ENCODE data around the gene LTBP3. TPM values are rescaled to one million over a fixed set of nuclear protein-coding genes. Genes with fewer than 3 reads are reported as not detected.

The LTBP3 gene
- total and polyA plus RNA-seq, 2 donors from 2014 or later, result 61.6 to 165 TPM

DNA sequence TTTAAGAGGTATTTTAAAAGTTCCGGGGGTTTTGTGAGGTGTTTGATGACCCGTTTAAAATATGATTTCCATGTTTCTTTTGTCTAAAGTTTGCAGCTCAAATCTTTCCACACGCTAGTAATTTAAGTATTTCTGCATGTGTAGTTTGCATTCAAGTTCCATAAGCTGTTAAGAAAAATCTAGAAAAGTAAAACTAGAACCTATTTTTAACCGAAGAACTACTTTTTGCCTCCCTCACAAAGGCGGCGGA, 59.5 kb downstream of the LTBP3 start:
- peaks cover 14 to 37% (median 18%) of the 10 kb centered on the region in 3 donors for H3K36me3 ChIP-seq (ENCODE audit: control insufficient read depth in 2 of 3, insufficient read depth in 3 of 3, low read length in 3 of 3)
- no peaks in the 10 kb centered on the region for H3K27me3 ChIP-seq (ENCODE audit: control insufficient read depth, insufficient read depth, low read length)
- no peak for TF ChIP-seq CTCF (IDR thresholded peaks at IDR 0.05; ENCODE audit: borderline replicate concordance, extremely low read depth, insufficient read depth)
- FAIRE-seq, result no peak
- peak overlapping the region; percentile 99 for H3K27ac ChIP-seq (ENCODE audit: low read depth in 2 of 2, low read length in 2 of 2)
- H3K4me3 ChIP-seq (ENCODE audit: low read length in 3 of 3), result peak overlapping the region; percentile 81 to 93 (median 91)
- no peak for DNase-seq
- peak overlapping the region; percentile 84 to 100 (median 100) for H3K9ac ChIP-seq (ENCODE audit: low read length in 3 of 3)
- H3K9me3 ChIP-seq (ENCODE audit: control insufficient read depth in 2 of 3, insufficient read depth in 1 of 3, low read length in 3 of 3), result no peaks in the 10 kb centered on the region
- H3K4me1 ChIP-seq (ENCODE audit: control insufficient read depth in 2 of 3, insufficient read depth in 2 of 3, low read depth in 1 of 3, low read length in 3 of 3), result peaks cover 0 to 22% (median 18%) of the 10 kb centered on the region in 3 donors
- intact Hi-C loops (cut with DNase I), result no loop called here

GRCh38 chr11:65498042-65498726, 60.0 kb downstream of the LTBP3 start:
- peaks cover 0 to 26% (median 20%) of the 10 kb centered on the region in 3 donors for H3K4me1 ChIP-seq (ENCODE audit: control insufficient read depth in 2 of 3, insufficient read depth in 2 of 3, low read depth in 1 of 3, low read length in 3 of 3)
- no peak for TF ChIP-seq CTCF (IDR thresholded peaks at IDR 0.05; ENCODE audit: borderline replicate concordance, extremely low read depth, insufficient read depth)
- no peaks in the 10 kb centered on the region for H3K27me3 ChIP-seq (ENCODE audit: control insufficient read depth, insufficient read depth, low read length)
- intact Hi-C loops (cut with DNase I), result no loop called here
- H3K9me3 ChIP-seq (ENCODE audit: control insufficient read depth in 2 of 3, insufficient read depth in 1 of 3, low read length in 3 of 3), result no peaks in the 10 kb centered on the region
- DNase-seq (peak in 3 of 5 donors; percentile 68 to 80 (median 79)), FAIRE-seq (no peak)
- H3K9ac ChIP-seq (ENCODE audit: low read length in 3 of 3), result peak overlapping the region; percentile 84 to 100 (median 100)
- peak overlapping the region; percentile 99 for H3K27ac ChIP-seq (ENCODE audit: low read depth in 2 of 2, low read length in 2 of 2)
- H3K36me3 ChIP-seq (ENCODE audit: control insufficient read depth in 2 of 3, insufficient read depth in 3 of 3, low read length in 3 of 3), result peaks cover 10 to 32% (median 13%) of the 10 kb centered on the region in 3 donors
- peak overlapping the region; percentile 81 to 93 (median 91) for H3K4me3 ChIP-seq (ENCODE audit: low read length in 3 of 3)

DNA sequence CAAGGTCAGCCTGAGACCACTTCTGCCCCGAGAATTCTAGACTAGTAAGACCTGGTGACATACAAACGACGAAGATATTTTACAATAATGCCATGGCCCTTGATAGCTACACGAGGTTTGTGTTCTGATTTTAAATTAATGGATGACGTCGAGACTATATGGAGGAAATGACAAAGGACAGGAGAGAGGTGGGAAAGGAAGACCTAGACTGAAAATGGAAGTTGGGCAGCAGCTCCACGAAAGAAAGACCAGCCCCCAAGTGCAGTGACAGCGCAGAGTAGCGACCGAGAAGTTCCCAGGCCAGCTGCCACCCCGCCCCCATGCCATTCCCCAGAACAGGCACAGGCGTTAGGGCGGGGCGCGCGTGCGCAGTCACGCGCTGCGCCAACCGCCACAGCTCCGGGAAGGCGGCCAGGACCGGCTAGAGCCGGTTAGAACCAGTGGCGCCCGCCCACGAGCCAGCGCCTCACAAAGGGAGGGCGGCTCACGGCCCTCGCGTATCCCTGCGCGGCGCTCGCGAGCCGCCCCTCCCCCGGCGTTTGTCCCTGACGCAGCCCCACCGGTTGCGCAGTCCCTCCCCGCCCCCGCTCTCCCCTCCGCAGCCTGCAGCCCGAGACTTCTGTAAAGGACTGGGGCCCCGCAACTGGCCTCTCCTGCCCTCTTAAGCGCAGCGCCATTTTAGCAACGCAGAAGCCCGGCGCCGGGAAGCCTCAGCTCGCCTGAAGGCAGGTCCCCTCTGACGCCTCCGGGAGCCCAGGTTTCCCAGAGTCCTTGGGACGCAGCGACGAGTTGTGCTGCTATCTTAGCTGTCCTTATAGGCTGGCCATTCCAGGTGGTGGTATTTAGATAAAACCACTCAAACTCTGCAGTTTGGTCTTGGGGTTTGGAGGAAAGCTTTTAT, 60.8 kb downstream of the LTBP3 start:
- FAIRE-seq (no peak), DNase-seq (peak; percentile 99 to 100 (median 99))
- H3K4me3 ChIP-seq (ENCODE audit: low read length in 3 of 3), result peak overlapping the region; percentile 81 to 93 (median 91)
- peak overlapping the region; percentile 99 for H3K27ac ChIP-seq (ENCODE audit: low read depth in 2 of 2, low read length in 2 of 2)
- intact Hi-C loops (cut with DNase I), result no loop called here
- H3K9me3 ChIP-seq (ENCODE audit: control insufficient read depth in 2 of 3, insufficient read depth in 1 of 3, low read length in 3 of 3), result no peaks in the 10 kb centered on the region
- peaks cover 0 to 34% (median 28%) of the 10 kb centered on the region in 3 donors for H3K4me1 ChIP-seq (ENCODE audit: control insufficient read depth in 2 of 3, insufficient read depth in 2 of 3, low read depth in 1 of 3, low read length in 3 of 3)
- TF ChIP-seq CTCF (IDR thresholded peaks at IDR 0.05; ENCODE audit: borderline replicate concordance, extremely low read depth, insufficient read depth), result no peak
- peaks cover 5 to 24% (median 7%) of the 10 kb centered on the region in 3 donors for H3K36me3 ChIP-seq (ENCODE audit: control insufficient read depth in 2 of 3, insufficient read depth in 3 of 3, low read length in 3 of 3)
- H3K9ac ChIP-seq (ENCODE audit: low read length in 3 of 3), result peak overlapping the region; percentile 84 to 100 (median 100)
- H3K27me3 ChIP-seq (ENCODE audit: control insufficient read depth, insufficient read depth, low read length), result no peaks in the 10 kb centered on the region

Measured in kidney (tissue), 14 donors.